ENCODE data around the gene OTUD4.
A peak's percentile ranks its signal among the peaks of the same experiment; 100 is the strongest.
"Not testable (repeated sequence)": the region's sequence is repeated elsewhere in the genome, so short reads cannot be mapped to it uniquely, and the experiment has no call there.

OTUD4 gene

GRCh38 chr4:145179281-145179860 is 1.0 kb downstream of the OTUD4 start:
- peak; percentile 87 for DNase-seq

GRCh38 chr4:145178740-145179280 is 1.6 kb downstream of the OTUD4 start:
- peak; percentile 32 for DNase-seq

- DNase-seq: peak; percentile 17
Measured at GRCh38 chr4:145177906-145178538, 2.4 kb downstream of the OTUD4 start.

- no peak for DNase-seq
Measured at GRCh38 chr4:145177511-145177905, 2.9 kb downstream of the OTUD4 start.

GRCh38 chr4:145176641-145177432 is 3.6 kb downstream of the OTUD4 start:
- DNase-seq: no peak

- no peak for DNase-seq
Measured at GRCh38 chr4:145171911-145172310, 8.5 kb downstream of the OTUD4 start.

- no peak for DNase-seq
Measured at GRCh38 chr4:145170223-145170622, 10.2 kb downstream of the OTUD4 start.

GRCh38 chr4:145168581-145169187 is 11.7 kb downstream of the OTUD4 start:
- no peak for DNase-seq

- DNase-seq: no peak
Measured at GRCh38 chr4:145167887-145168286, 12.5 kb downstream of the OTUD4 start.

GRCh38 chr4:145161549-145161948 is 18.8 kb downstream of the OTUD4 start:
- DNase-seq: no peak

- no peak for DNase-seq
Measured at GRCh38 chr4:145156986-145157385, 23.4 kb downstream of the OTUD4 start.

- no peak for DNase-seq
Measured at GRCh38 chr4:145155268-145155870, 25.0 kb downstream of the OTUD4 start.

GRCh38 chr4:145154573-145154972 is 25.8 kb downstream of the OTUD4 start:
- no peak for DNase-seq

GRCh38 chr4:145153904-145154298 is 26.5 kb downstream of the OTUD4 start:
- DNase-seq: no peak

GRCh38 chr4:145153181-145153903 is 27.0 kb downstream of the OTUD4 start:
- DNase-seq: no peak

GRCh38 chr4:145148980-145149379 is 31.4 kb downstream of the OTUD4 start:
- no peak for DNase-seq

GRCh38 chr4:145136219-145136618 is 44.2 kb downstream of the OTUD4 start:
- not testable (repeated sequence) for DNase-seq

- DNase-seq: no peak
Measured at GRCh38 chr4:145132511-145133098, 47.8 kb downstream of the OTUD4 start.

GRCh38 chr4:145131848-145132247 is 48.5 kb downstream of the OTUD4 start:
- DNase-seq: no peak

GRCh38 chr4:145130788-145131399 is 49.5 kb downstream of the OTUD4 start:
- DNase-seq: no peak

- DNase-seq: no peak
Measured at GRCh38 chr4:145130130-145130529, 50.3 kb downstream of the OTUD4 start.

Data from stimulated activated CD4-positive, alpha-beta T cell treated with anti-CD3 and anti-CD28 coated beads, Interleukin-15, amount 100 ng/mL, for 24 hours (primary cell).